PC-3 (cell line): Measurements from ENCODE around the gene CXCL11.

Source experiments
- CTCF ChIP-seq: fragments of 300-600 bp; sonication (generic); conservative IDR thresholded peaks from 2 replicates; pipeline ENCODE4 v1.5.1; 2017; ENCODE audit warnings: antibody characterized with exemption, low read depth, mild to moderate bottlenecking, low read length
- EZH2 ChIP-seq: fragments of 300-600 bp; sonication (generic); IDR thresholded peaks from one replicate; pipeline ENCODE4 v1.6.1; 2017; ENCODE audit warnings: antibody characterized with exemption, mild to moderate bottlenecking, low read length; ENCODE audit not compliant: unreplicated experiment
- EZH2phosphoT487 ChIP-seq: fragments of 300-600 bp; sonication (generic); IDR thresholded peaks from 2 replicates; pipeline ENCODE4 v1.6.1; 2018; ENCODE audit warnings: mild to moderate bottlenecking, antibody characterized with exemption, low read length, borderline replicate concordance

GRCh38 chr4:75992462-75992861 lies 43.4 kb downstream of the CXCL11 start:
- TF ChIP-seq CTCF (no peak), EZH2 (no peak), EZH2phosphoT487 (no peak)
